Stimulated activated CD4-positive, alpha-beta T cell treated with anti-CD3 and anti-CD28 coated beads, TNF-alpha, amount 100 ng/mL, for 24 hours (primary cell): ENCODE data around the gene CD74.

Experiments
- DNase-seq, 3 experiments: peaks; one replicate each; pipeline ENCODE4 v3.0.0-alpha.2; 2020; ENCODE audit warnings: low read depth in 3 of 3

Gene CD74

DNA sequence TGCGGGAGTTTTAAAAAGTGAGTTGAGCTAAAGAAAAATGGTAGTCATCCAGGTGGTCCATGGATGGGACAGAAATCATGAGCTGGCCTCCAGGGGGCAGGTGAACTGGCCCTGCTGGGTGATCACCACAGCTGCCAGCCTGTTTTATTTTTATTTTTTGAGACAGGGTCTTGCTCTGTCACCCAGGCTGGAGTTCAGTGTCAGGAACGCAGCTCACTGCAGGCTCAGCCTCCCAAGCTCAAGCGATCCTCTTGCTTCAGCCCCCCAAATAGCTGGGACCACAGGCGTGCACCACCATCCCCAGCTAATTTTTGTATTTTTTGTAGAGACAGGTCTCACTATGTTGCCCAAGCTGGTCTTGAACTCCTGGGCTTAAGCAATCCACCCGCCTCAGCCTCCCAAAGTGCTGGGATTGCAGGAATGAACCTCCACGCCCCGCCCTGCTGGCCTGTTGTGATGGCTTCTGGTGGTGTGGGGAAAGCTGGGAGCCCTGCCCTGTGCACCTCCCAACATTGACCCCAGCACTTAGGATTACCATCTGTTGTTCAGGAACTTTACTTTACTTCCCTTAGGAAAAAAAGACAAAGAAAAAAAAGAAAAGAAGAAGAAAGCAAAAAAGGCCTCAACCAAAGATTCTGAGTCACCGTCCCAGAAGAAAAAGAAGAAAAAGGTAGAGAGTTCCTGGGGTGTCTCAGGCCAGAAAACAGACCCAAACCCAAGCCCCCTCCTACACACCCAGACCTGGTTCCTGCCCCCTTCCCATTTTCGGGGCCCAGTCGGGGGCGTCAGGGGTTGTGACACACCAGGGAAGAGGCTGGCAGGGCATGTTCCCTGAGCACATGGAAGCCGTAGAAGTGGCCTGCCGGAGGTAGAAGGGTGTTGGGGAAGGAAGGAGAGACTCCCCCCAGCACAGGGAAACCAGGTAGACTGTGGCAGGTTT lies 14.7 kb downstream of the CD74 start:
- no peak for DNase-seq

DNA sequence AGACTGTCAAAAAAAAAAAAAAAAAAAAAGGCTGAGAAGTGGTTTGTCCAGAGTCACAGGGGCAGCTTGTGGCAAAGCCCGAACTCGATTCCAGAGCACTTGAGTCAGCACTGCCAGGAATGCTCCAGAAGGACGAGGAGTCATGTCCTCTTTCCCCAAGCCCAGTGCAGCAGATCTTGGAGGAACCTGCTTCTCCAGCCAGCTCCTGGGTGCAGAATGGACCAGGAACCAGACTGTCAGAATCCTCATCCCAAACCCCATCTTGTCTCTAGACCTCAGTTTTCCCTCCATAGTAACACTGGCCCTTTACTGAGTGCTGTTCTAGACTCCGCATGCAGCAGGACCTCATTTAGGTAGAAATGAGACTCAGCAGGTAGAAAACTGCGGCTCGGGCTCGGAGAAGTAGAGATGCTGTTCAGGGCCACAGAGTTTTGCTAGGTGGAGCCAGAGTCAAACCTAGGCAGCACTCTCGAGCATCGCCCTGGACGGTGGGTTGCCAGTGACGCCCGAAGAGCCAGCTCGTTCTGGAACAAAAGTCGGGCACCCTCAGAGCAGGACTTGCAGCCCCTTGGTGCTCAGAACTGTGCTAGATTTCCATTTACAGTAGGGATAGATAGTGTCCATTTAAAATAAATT lies 15.4 kb downstream of the CD74 start:
- DNase-seq = no peak

DNA sequence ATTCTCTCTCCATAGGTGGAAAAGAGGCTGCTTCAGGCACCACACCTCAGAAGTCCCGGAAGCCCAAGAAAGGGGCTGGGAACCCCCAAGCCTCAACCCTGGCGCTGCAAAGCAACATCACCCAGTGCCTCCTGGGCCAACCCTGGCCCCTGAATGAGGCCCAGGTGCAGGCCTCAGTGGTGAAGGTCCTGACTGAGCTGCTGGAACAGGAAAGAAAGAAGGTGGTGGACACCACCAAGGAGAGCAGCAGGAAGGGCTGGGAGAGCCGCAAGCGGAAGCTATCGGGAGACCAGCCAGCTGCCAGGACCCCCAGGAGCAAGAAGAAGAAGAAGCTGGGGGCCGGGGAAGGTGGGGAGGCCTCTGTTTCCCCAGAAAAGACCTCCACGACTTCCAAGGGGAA lies 16.4 kb downstream of the CD74 start:
- DNase-seq = no peak

DNA sequence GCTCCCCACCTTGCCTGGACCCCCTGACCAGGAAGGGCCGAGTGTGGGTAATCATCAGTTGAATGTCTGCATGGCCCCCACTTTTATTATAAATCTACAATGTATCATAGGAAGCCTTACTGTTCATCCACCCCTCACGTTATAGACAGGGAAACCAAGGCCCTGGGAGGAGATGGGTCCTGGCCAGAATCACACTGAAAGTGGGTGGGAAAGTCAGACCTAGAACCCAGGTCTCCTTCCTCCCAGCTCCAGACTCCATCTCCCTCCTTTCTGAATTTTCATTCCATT lies 17.1 kb downstream of the CD74 start:
- no peak for DNase-seq

DNA sequence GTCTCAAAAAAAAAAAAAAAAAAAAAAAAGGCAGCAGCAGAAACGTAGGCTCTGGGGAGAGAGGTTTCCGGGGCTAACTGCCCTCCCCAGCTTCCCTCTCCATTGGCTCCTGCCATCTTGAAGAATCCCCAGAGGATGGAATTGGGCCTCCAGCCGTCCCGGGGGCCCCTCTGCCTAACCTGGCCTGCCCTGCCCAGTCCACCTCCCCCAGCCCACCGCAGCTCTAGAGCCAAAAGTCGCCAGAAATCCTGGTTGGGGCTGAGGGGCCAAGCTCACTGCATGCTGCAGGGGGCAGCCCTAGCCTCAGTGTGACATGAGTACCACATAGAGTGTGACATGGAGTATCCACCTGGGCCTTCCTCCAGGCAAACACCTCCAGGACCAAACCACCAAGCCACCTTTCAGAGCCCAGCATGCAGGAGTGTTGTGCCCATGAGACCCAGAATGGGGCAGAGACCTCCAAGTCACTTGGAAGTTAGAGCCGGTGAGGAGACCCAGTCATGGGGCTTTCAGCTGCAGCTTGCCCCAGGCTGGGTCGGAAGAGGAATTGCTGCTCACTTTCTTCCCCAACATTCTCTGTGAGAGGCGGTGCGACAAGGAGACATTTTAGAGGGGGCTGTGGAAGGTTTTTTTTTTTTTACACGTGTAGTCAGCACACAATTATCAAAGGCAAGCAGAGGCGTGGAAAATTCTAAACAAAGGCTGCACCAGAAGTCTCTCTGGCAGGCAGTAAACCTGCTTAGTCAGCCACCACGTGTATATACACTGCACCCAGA lies 17.6 kb downstream of the CD74 start:
- no peak for DNase-seq

DNA sequence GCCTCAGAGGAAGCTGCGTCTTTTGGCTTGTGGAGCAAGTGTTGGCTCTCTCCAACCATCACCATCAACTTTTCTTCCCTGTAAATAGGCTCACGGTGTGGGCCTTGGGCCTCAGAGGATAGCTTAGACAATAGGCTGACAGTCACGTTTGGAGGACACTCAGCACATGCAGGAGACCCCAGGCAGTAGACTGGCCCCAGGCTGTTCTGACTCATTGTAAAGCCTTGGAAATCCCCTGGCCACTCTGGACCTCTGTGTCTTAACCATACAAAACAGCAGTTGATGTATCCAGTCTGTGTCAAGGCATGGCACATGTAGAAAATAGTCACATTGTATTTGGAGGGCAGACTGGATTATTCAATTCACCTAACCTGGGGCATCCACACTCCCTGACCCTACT lies 18.6 kb downstream of the CD74 start:
- DNase-seq = no peak

DNA sequence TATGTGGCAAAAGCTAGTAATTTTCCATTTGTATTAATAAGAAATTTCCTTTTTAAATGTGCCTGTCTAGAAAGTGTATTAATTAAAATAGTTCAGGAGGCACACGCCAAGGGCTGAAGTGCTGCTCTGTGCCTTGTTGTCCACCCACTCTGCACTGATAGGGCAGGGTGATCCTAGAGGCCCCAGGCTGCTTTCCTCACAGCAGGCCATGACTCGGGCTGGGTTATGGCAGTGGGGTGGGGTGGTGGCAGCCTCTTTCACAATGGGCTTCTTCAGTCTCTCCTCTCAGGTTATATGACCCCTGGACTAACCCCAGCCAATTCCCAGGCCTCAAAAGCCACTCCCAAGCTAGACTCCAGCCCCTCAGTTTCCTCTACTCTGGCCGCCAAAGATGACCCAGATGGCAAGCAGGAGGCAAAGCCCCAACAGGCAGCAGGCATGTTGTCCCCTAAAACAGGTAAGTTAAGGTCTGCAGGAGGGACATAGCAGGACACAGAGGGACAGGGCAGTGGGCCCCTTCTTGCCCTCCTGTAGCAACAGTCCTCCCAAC lies 19.5 kb downstream of the CD74 start:
- no peak for DNase-seq

DNA sequence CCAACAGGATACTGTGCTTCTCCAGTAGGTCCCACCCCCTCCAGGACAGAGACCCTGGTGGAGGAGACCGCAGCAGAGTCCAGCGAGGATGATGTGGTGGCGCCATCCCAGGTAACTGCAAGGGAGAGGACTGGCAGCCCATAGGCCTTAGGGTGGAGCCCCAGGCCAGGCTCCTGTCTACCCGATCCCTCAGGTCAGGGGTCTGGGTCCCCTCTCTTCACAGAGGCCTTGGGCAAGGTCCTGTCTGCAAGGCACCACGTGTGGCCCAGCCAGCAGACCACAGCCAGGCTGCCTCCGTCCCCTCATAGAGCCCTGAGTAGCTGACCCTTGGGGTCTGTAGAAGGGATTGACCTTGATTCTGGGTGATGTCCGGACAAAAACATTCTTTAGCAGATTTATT lies 20.0 kb downstream of the CD74 start:
- DNase-seq = no peak

DNA sequence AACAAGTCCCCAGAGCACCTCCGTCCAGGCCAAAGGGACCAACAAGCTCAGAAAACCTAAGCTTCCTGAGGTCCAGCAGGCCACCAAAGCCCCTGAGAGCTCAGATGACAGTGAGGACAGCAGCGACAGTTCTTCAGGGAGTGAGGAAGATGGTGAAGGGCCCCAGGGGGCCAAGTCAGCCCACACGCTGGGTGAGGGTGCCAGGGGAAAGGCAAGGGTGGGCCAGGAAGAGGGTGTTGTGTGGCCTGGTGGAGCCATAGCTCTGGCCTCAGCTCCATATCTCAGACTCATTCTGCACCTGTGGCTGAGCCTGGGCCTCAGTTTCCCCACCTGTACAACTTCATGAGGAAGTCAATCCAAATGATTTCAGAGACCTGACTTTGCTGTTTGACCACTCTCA lies 20.7 kb downstream of the CD74 start:
- DNase-seq = no peak

DNA sequence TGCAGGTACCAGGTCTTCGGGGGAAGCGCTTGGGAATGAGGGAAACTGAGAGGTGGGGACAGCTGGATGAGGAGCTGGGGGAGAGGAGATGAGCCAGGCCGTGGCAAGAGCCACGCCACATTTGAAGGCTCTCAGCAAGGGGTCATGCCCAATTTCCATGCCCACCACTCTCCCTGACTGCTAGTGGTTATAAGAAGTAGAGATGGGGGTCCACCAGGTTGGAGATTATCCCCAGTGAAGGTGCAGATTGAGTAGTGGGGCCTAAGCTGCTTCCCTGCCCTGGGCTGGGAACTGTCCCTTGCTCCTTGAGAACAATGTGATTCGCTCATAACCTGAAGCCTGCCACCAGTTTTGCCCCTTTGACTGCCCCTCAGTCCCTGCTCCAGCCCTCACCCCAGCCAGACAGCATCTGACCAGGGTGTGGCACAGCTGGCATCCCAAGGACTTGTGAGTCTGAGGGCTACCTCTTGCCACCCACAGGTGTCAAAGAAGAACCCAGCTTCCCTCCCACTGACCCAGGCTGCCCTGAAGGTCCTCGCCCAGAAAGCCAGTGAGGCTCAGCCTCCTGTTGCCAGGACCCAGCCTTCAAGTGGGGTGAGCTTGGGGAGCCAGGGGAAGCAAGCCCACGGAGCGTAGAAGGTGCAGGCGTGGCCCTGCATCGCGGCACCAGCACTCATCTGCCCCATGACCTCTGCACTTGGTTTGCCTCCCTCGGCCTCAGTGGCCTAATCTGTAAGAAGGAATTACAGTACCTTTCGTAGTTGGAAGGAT lies 21.5 kb downstream of the CD74 start:
- no peak for DNase-seq

DNA sequence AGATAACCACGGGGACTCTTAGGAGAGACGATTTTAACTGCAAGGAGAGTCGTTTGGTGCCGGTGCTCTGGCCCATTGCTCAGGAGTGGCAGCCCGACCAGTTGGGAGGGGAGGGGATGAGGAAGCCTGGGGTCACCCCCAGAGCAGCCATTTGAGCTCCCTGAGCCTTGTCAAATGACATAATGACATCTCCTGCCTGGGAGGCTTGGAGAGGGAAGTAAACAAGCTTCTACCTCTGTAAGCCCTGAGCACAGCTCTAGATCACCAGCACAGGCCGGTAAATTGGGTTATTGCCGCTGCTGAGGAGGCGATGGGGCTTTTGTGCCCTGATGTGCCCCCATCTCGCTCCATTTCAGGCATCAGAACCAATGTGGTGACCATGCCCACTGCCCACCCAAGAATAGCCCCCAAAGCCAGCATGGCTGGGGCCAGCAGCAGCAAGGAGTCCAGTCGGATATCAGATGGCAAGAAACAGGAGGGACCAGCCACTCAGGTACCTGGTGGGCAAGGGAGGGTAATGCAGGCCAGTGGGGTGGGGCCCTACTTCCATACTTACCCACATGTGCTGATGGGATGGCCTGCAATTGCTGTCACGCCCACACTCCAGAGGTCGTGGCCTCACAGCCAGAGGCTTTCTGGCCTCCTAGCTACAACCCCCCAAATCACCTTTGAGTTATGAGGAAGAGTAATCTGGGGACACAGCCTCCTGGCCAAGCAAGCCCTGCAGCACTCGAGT lies 23.0 kb downstream of the CD74 start:
- DNase-seq = no peak

DNA sequence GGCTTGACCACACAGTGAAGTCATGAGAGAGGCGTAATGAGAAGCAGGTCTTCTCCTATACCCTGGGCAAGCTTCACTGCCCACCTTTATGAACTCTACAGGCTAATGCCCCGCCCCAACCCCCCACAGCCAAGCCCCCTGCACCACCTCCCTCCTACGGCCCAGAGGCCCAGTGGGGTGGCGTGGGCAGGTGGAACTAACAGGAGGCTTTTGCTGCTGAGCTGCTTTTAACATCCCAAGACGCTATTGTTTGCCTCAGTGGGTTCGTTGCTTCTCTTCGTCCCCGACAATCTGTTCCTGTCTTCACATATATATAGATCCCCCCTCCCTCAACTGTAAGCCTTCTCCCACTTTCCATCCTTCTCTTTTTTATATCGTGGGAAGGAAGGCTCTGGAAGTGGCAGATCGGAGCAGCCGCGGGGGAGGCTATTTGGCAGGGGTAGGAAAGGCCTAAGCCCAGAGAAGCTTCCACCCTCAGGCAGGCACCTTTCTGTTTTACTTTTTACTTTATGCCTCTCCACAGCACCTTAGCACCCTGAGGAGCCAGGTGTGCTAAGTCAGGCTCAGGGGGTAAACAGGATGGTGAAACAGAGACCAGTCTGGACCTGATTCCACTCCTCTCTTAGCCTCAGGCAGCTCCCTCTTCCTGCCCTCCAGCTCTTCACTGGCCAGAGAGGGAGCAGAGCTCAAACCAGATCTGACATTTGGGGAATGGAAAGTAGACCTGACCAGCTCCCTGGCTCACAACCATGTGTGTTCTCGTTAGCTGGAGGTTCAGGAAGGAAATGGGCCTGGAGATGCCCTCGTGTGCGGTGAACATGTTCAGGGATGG lies 26.5 kb downstream of the CD74 start:
- no peak for DNase-seq

DNA sequence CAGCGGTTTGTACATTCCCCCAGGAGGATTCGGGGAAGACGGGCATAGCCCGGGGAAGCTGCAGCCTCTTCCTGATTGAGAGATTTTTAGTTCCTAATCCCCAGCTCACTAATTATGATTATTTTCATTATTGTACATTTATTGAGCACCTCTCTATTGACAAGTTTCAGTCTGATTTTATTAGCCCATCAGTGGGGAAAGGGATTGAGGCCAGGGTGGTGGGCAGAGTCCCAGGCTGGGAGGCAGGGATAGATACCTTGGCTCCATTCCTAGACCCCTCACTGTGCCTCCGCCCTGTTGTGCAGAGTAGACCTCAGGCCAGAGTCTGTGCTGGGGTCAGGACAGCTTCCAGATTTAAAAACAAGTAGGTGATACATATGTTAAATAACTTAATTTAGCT lies 28.0 kb downstream of the CD74 start:
- no peak for DNase-seq

DNA sequence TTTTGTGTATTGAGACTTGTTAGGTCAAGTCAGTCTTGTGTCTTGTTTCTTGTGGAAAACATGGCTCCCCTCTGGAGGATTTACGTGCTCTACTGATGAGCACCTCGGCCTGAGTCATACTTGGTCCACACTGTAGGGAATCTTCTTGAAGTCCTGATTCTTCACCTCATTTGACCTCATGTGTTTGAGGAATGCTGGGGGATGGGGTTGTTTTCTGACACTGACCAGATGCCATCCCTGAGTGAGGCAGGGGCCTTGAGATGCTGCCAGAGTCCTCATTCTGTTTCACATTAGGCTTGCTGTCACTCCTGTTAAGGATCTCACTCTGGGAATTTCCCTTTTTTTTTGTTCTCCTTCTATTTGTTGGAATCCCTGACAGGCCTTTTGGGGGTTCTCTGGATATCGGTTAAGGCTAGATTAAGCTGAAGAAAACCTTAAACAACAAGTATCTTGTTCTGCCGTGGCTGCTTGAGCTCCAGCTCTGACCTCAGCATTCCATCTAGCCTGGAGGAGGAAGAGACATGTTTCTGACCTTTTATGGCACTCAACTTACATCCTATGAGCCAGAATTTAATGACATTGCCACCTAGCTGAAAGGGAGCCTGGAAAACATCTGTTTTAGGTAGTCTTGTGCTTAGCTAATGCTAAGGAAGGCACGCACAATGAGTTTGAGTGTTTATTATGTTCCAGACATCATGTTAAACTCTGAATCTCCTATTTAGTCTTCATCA lies 34.6 kb downstream of the CD74 start:
- no peak for DNase-seq

DNA sequence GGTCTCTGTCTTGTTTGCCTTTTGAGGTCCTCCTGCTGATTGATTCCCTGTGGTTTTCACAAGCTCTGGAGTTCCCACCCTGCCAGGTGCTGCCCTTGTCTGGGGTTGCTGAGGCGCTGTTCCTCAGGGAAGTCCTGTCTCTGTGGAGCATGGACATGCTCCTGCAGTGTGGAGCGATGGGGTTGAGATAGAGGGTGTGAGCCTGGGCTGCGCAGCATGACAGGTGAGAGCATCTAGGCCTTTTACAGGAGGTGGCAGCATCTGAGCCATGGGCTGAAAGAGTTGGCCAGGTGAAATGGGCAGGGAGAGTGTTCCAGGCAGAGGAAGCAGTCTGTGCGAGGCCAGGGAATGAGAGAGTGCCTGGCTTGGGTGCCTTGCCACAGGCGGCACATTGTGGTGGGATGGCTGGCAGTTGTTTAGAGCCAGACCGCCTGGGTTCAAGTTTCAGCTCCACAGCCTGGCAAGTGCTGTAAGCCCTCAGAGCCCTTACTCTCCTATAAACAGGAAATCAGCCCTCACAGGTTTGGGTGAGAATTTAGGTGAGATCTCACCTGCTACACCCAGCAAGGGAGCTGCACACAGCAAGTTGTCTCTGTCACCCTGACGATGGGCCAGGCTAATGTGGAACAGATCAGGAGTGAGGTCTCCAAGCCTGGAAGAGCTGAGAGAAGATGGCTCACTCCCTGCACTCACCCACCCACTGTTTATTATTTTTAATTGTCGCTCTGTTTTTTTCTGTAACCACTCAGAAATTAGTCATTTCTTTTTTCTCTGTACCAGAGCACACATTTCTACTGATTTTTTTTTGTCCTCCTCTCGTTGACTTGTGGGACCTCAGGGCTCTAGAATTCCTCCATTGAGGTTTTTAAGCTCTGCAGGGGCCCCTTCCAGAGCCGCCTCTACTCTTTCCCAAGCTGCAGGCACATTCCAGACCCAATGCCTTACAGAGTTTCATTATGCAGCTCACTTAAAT lies 35.6 kb downstream of the CD74 start:
- DNase-seq = no peak

DNA sequence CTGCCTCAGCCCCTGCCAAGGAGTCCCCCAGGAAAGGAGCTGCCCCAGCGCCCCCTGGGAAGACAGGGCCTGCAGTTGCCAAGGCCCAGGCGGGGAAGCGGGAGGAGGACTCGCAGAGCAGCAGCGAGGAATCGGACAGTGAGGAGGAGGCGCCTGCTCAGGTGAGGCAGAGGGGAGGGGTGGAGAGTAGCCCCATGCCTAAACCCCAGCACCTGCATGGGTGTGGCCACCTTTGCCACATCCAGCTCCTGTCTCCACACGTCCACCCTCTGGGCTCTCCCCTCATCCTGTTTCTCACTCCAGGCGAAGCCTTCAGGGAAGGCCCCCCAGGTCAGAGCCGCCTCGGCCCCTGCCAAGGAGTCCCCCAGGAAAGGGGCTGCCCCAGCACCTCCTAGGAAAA lies 38.1 kb downstream of the CD74 start:
- DNase-seq = no peak

DNA sequence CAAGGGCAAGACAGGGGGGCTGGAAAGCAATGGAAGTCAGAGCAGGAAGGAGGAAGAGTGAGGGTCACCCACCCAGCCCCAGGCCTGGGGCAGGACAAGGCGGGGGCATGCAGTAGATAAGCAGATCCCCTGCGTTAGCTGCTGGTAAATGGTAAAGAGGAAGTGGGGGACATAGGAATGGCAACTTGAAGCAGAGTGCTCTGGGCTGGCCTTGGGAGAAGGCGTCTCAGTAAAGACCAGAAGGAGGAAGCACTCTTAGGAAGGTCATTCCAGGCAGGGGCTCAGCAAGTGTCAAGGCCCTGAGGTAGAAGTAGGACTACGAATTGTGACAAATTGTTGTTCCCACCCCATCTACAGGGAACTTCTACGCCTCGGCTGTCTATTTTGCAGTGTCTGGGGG lies 40.1 kb downstream of the CD74 start:
- no peak for DNase-seq

DNA sequence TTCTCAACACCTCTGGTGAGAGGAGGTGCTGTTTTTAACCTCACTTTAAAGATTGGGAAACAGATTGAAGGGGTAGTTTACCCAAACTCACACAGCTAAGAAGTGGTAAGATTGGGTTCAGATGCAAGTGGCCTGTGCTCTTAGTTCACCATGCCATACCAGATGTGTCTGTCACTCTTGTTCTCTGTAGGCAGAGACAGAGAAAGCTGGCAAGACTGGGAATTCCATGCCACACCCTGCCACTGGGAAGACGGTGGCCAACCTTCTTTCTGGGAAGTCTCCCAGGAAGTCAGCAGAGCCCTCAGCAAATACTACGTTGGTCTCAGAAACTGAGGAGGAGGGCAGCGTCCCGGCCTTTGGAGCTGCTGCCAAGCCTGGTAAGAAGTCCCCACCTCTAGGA lies 44.2 kb downstream of the CD74 start:
- DNase-seq = no peak
